Stimulated activated memory B cell treated with anti-CD40 and anti-IgM and Interleukin-4, amounts not matched to agents 10 μg/mL and 1 μg/mL and 100 μg/mL, for 72 hours (primary cell): ENCODE data around the gene MICAL3.
A peak's percentile ranks its signal among the peaks of the same experiment; 100 is the strongest.

Experiments
- ATAC-seq: fragments of 150-1000 bp; cut with Tn5 transposase; 2 replicates; pipeline ENCODE4 v1.10.0; 2021
- H3K27ac Mint-ChIP-seq: one replicate; pipeline ENCODE4 v1.8.0; 2022; ENCODE audit warnings: mild to moderate bottlenecking, mixed read lengths
- H3K27me3 Mint-ChIP-seq: one replicate; pipeline ENCODE4 v1.8.0; 2022; ENCODE audit warnings: mixed read lengths
- H3K36me3 Mint-ChIP-seq: one replicate; pipeline ENCODE4 v1.8.0; 2022; ENCODE audit warnings: mixed read lengths
- H3K4me1 Mint-ChIP-seq: one replicate; pipeline ENCODE4 v1.8.0; 2022; ENCODE audit warnings: mixed read lengths
- H3K4me3 Mint-ChIP-seq: one replicate; pipeline ENCODE4 v1.8.0; 2022; ENCODE audit warnings: mild to moderate bottlenecking, moderate library complexity, mixed read lengths
- H3K9me3 Mint-ChIP-seq: one replicate; pipeline ENCODE4 v1.8.0; 2022; ENCODE audit warnings: mixed read lengths

Gene MICAL3

GRCh38 chr22:17911887-17912286 lies 112.5 kb downstream of the MICAL3 start:
- Mint-ChIP-seq H3K4me3 (no peak overlapping the region), H3K27me3 (no peaks in the 10 kb centered on the region), H3K4me1 (peaks cover 50% of the 10 kb centered on the region), H3K9me3 (no peaks in the 10 kb centered on the region), H3K36me3 (peaks cover 15% of the 10 kb centered on the region), H3K27ac (no peak overlapping the region)
- no peak for ATAC-seq

GRCh38 chr22:17911312-17911705 lies 113.1 kb downstream of the MICAL3 start:
- no peaks in the 10 kb centered on the region for H3K9me3 Mint-ChIP-seq
- H3K4me1 Mint-ChIP-seq = peaks cover 51% of the 10 kb centered on the region
- H3K4me3 Mint-ChIP-seq = no peak overlapping the region
- H3K27me3 Mint-ChIP-seq = no peaks in the 10 kb centered on the region
- H3K36me3 Mint-ChIP-seq = peaks cover 20% of the 10 kb centered on the region
- ATAC-seq = no peak
- peak overlapping the region; percentile 76 for H3K27ac Mint-ChIP-seq

GRCh38 chr22:17910561-17911311 lies 113.6 kb downstream of the MICAL3 start:
- peaks cover 24% of the 10 kb centered on the region for H3K36me3 Mint-ChIP-seq
- no peak overlapping the region for H3K4me3 Mint-ChIP-seq
- H3K9me3 Mint-ChIP-seq = no peaks in the 10 kb centered on the region
- peak overlapping the region; percentile 76 for H3K27ac Mint-ChIP-seq
- ATAC-seq = no peak
- H3K4me1 Mint-ChIP-seq = peaks cover 51% of the 10 kb centered on the region
- no peaks in the 10 kb centered on the region for H3K27me3 Mint-ChIP-seq

GRCh38 chr22:17907748-17908051 lies 116.7 kb downstream of the MICAL3 start:
- Mint-ChIP-seq H3K4me3 (no peak overlapping the region), H3K27me3 (no peaks in the 10 kb centered on the region), H3K9me3 (no peaks in the 10 kb centered on the region), H3K36me3 (peaks cover 43% of the 10 kb centered on the region), H3K27ac (peak overlapping the region; percentile 33), H3K4me1 (peaks cover 39% of the 10 kb centered on the region)
- ATAC-seq = no peak

- Mint-ChIP-seq H3K4me3 (no peak overlapping the region), H3K36me3 (peaks cover 48% of the 10 kb centered on the region), H3K27me3 (no peaks in the 10 kb centered on the region), H3K9me3 (no peaks in the 10 kb centered on the region), H3K27ac (peak overlapping the region; percentile 33), H3K4me1 (peaks cover 38% of the 10 kb centered on the region)
- peak; percentile 85 for ATAC-seq
Measured at GRCh38 chr22:17906978-17907747, 117.2 kb downstream of the MICAL3 start.

GRCh38 chr22:17905445-17905844 lies 118.9 kb downstream of the MICAL3 start:
- H3K4me3 Mint-ChIP-seq = no peak overlapping the region
- H3K27me3 Mint-ChIP-seq = no peaks in the 10 kb centered on the region
- ATAC-seq = no peak
- peaks cover 61% of the 10 kb centered on the region for H3K36me3 Mint-ChIP-seq
- H3K27ac Mint-ChIP-seq = no peak overlapping the region
- peaks cover 28% of the 10 kb centered on the region for H3K4me1 Mint-ChIP-seq
- no peaks in the 10 kb centered on the region for H3K9me3 Mint-ChIP-seq

GRCh38 chr22:17903564-17904295 lies 120.6 kb downstream of the MICAL3 start:
- Mint-ChIP-seq H3K9me3 (no peaks in the 10 kb centered on the region), H3K4me3 (no peak overlapping the region), H3K4me1 (peaks cover 31% of the 10 kb centered on the region), H3K27ac (no peak overlapping the region), H3K27me3 (no peaks in the 10 kb centered on the region), H3K36me3 (peaks cover 79% of the 10 kb centered on the region)
- ATAC-seq = no peak

GRCh38 chr22:17902960-17903359 lies 121.4 kb downstream of the MICAL3 start:
- Mint-ChIP-seq H3K36me3 (peaks cover 81% of the 10 kb centered on the region), H3K4me1 (peaks cover 33% of the 10 kb centered on the region), H3K9me3 (no peaks in the 10 kb centered on the region), H3K27ac (no peak overlapping the region), H3K27me3 (no peaks in the 10 kb centered on the region), H3K4me3 (no peak overlapping the region)
- ATAC-seq = no peak

GRCh38 chr22:17898375-17898774 lies 126.0 kb downstream of the MICAL3 start:
- H3K9me3 Mint-ChIP-seq = no peaks in the 10 kb centered on the region
- H3K27me3 Mint-ChIP-seq = no peaks in the 10 kb centered on the region
- ATAC-seq = no peak
- H3K4me3 Mint-ChIP-seq = no peak overlapping the region
- H3K4me1 Mint-ChIP-seq = peaks cover 21% of the 10 kb centered on the region
- H3K27ac Mint-ChIP-seq = peak overlapping the region; percentile 31
- H3K36me3 Mint-ChIP-seq = peaks cover 71% of the 10 kb centered on the region

- Mint-ChIP-seq H3K27ac (no peak overlapping the region), H3K4me1 (peaks cover 21% of the 10 kb centered on the region), H3K9me3 (no peaks in the 10 kb centered on the region), H3K4me3 (no peak overlapping the region), H3K36me3 (peaks cover 71% of the 10 kb centered on the region), H3K27me3 (no peaks in the 10 kb centered on the region)
- ATAC-seq = no peak
Measured at GRCh38 chr22:17897858-17898257, 126.5 kb downstream of the MICAL3 start.

- peaks cover 21% of the 10 kb centered on the region for H3K4me1 Mint-ChIP-seq
- peaks cover 71% of the 10 kb centered on the region for H3K36me3 Mint-ChIP-seq
Measured at GRCh38 chr22:17897426-17897825, 126.9 kb downstream of the MICAL3 start.

GRCh38 chr22:17896586-17896985 lies 127.8 kb downstream of the MICAL3 start:
- H3K36me3 Mint-ChIP-seq = peaks cover 68% of the 10 kb centered on the region
- H3K27me3 Mint-ChIP-seq = no peaks in the 10 kb centered on the region
- no peaks in the 10 kb centered on the region for H3K9me3 Mint-ChIP-seq
- H3K4me3 Mint-ChIP-seq = no peak overlapping the region
- no peak for ATAC-seq
- H3K27ac Mint-ChIP-seq = no peak overlapping the region
- H3K4me1 Mint-ChIP-seq = peaks cover 21% of the 10 kb centered on the region

More at GRCh38 chr22:17897426-17897825, 126.9 kb downstream of the MICAL3 start:
- H3K27me3 Mint-ChIP-seq = no peaks in the 10 kb centered on the region
- ATAC-seq = no peak
- no peaks in the 10 kb centered on the region for H3K9me3 Mint-ChIP-seq
- no peak overlapping the region for H3K27ac Mint-ChIP-seq
- H3K4me3 Mint-ChIP-seq = no peak overlapping the region

- no peaks in the 10 kb centered on the region for H3K27me3 Mint-ChIP-seq
- H3K9me3 Mint-ChIP-seq = no peaks in the 10 kb centered on the region
- peaks cover 5% of the 10 kb centered on the region for H3K4me1 Mint-ChIP-seq
- peak overlapping the region; percentile 28 for H3K27ac Mint-ChIP-seq
- no peak for ATAC-seq
- H3K36me3 Mint-ChIP-seq = peaks cover 63% of the 10 kb centered on the region
- no peak overlapping the region for H3K4me3 Mint-ChIP-seq
Measured at GRCh38 chr22:17893900-17894535, 130.3 kb downstream of the MICAL3 start.

GRCh38 chr22:17892376-17892775 lies 132.0 kb downstream of the MICAL3 start:
- ATAC-seq = no peak
- no peaks in the 10 kb centered on the region for H3K4me1 Mint-ChIP-seq
- H3K36me3 Mint-ChIP-seq = peaks cover 70% of the 10 kb centered on the region
- no peak overlapping the region for H3K27ac Mint-ChIP-seq
- H3K9me3 Mint-ChIP-seq = no peaks in the 10 kb centered on the region
- no peaks in the 10 kb centered on the region for H3K27me3 Mint-ChIP-seq
- H3K4me3 Mint-ChIP-seq = no peak overlapping the region
